Measurements from ENCODE around the gene RWDD1.
"Not testable (repeated sequence)": the region's sequence is repeated elsewhere in the genome, so short reads cannot be mapped to it uniquely, and the experiment has no call there.

RWDD1 gene

DNA sequence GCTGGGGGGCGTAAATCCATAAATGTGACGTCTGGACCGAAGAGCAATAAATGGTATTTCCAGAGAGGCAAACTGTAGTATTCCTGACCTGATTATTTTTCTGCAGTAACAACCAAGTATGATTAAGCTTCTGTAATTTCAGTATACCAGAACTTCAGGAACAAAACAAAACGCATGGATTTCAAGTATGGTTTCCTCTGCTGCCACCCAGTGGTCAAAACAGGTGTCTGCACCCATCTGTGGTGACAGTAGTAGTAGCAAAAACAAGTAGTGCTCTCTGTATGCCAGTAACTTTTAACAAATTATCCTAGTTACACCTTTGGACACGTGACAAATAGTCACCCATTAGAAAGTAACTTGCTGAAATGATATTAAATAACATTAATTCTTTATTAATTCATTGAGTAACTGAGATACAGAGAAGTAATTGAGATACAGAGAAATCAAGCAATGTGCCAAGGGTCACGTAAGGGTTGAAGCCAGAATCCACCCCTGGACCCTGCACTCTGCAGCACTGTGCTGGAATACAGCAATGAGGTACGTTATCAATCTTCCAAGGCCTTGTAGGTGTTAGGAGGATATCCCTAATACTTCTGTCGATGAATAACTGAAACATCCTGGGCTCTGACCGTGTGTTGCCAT lies 9.8 kb upstream of the RWDD1 start:
- DNase-seq = peak; percentile 4

DNA sequence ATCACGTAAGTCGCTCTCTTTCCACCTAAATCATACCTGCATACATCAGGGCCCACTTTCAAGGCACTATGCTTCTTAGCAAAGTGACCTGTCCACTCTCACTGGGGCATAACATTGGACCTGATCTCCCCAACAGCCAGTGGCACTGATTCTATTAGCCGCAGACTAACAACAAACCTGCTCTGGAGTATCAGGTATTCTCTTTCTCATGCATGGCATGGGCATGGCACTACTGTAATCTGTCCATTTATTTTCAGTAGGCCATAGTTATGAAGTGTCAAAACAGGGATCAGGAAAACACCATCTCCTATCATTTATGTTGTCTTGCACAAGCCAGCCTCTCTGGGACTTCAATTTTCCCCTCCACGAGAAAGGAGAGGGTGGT lies 9.3 kb upstream of the RWDD1 start:
- no peak for DNase-seq

DNA sequence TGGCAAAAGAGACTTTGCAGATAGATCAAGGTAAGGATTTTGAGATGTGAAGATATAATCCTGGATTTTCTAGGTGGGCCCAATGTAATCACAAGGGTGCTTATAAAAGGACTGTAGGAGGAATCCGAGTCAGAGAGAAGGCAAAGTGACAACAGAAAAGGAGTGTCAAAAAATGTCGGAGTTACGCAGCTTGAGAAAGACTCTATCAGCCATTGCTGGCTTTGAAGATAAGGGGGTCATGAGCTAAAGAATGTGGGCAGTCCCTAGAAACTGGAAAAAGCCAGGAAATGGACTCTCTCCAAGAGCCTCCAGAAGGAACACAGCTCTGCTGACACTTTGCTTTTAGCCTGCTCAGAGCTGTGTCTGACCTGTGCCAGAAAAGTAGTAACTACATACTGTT lies 8.7 kb upstream of the RWDD1 start:
- no peak for DNase-seq

DNA sequence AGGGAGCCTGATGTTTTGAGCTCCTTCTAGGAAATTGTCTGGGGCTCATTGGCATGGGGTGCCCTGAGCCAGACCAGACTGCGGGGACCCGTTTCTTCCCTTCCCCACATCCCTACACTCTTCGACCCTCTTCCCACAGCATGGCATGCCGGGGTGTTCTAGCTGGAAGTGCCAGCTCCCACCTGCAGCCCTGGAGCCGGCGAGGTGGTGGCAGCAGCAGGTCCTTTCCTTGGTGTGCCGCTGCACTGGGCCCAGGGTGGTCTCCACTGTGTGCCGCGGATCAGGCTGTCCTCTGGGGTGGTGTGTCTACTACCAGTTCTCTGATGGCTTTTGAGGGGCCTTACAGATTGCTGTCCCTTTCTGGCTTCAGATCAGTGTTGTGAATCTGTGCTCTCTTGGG lies 7.5 kb upstream of the RWDD1 start:
- no peak for DNase-seq

DNA sequence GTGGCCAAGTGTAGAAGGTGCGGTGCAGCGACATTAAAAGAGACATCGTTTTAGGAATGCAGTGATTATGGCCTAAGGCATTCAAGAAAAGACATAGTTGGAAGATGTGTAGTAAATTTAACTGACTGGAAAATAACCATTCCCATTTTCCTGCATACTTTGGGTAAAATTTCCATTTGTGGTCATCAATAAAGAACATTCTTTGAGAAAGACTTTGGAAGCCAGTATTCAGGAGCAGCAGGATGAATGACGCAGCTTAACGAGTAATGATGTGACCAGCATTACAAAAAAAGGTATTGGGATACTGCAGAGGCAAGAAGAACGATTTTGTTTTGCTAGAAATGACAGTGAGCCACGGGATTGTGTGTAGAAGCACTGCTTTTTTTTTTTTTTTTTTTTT lies 7.0 kb upstream of the RWDD1 start:
- no peak for DNase-seq

DNA sequence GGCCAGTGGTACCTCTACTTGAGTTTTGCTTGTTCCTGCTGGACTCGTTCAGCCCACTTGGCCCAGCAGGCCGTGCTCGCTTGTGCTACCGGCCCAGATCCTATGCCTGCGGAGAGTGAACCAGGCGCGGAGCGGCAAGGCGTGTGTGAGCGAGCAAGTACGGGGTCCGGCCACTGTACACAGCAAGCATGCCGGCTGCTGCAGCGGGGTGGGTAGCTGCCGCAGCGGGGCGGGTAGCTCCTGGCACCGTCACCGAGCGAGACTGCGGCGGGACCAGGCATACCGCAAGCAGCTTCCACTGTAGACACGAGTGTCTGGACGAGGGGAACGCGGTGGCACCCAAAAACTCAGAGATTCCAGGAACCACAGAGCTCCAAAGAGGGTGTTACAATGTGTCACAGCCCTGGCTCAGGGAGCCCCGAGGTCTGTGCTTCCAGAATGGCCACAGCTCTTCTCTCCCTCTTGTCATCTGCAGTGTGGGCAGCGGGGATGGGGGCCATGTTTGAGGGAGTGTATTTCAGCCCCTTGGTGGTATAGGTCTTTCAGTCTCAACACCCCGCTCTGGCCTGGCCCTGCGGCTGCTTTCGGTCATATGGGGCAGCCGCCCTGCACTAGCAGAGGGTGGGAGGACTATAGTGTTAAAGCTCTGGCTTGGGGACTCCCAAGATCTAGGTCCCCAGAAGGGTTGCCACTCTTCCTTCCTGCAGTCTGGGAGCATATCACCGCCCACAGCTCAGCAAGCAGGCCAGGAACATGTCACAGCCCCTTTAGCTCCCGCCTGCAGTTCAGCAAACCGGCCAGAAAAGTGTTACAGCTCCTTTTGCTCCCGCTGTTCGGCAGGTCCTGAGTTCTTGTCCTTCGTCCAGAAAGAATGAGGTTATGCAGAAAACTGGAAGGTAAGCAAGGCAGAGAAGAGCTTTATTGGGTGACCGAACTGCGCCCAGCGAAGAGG lies 6.1 kb upstream of the RWDD1 start:
- no peak for DNase-seq

DNA sequence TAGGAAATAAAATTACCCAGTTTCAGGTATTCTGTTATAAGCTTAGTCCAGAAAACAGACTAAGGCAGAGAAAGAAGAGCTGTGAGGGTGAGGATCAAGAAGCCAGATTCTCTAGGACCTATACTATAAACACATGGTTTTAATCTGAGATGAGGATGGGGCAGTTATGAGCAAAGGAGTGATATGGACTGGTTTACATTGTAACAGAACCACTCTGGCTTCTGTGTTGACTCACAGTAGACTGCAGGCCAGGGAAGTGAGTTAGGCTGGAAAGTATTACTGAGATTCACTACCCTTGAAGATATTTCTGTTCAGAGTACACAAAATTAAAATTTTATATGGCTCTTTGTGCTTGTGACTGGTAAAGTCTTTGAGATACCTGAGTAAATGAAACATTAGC lies 3.2 kb upstream of the RWDD1 start:
- DNase-seq = no peak

DNA sequence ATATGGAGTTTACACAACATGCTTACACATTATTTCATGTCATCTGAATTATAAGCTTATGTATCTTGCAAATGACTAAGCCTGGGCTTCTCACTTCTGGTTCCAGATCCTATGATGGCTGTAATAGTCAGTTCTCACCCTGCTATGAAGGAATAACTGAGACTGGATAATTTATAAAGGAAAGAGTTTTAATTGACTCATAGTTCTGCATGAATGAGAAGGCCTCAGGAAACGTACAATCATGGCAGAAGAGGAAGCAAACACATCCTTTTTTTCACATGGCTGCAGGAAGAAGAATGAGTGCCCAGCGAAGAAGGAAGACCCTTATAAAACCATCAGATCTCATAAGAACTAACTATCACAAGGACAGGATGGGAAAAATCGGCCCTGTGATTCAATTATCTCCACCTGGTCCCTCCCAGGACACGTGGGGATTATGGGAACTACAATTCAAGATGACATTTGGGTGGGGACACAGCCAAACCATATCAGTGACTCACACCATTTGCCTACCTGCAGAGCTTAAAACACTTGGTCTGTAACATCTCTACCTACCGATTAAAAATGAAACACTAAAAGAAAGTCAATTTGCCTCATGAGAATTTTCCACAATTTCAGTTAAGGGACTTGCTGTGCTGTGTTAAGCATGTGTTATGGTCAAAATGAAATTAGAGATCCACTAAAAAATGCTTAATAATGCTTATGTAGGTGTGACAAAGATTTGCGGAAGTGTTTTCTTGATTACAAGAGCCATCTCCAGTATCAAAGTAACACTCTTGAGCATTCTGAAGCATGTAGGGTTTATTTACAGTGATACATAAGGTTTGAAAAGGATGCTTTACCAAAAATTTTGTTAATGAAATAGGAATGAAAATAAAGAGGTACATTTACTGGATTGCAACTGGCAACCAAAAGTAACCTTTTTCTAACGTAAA lies 2.2 kb upstream of the RWDD1 start:
- DNase-seq = no peak

DNA sequence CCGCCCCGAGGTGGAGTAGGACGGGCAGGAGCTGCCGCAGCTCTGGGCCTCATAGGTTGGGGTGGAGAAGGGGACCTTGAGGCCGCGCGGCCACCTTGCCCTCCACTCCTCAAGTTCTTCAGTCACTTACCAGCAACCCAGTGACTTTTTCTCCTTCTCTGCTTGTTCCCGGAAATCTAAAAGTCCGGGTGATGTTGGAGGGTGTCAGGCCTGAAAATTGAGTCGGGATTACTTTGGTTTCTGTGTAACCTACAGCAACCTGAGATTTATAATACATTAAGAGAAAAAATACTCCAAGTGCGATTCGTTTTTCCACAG lies 338 bp downstream of the RWDD1 start:
- no peak for DNase-seq

DNA sequence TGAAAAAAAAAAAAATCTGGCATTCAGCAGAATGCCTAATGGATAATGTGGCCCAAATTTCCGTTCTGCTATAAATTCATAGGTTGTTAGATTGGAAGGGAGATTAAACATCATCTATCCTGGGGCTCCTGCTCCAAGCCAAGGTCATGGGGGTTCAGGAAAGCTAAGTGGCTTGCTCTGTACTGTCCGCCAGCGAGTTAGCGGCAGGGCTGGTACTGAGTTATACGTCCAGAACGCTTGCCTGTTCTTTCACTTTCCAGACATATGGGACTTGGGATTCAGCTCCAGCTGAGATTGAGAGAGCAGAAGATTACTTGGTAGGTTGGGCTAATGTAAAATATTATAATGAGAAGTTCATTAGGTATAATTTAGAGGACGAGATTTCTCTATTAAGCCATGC lies 858 bp downstream of the RWDD1 start:
- peak; percentile 31 for DNase-seq

DNA sequence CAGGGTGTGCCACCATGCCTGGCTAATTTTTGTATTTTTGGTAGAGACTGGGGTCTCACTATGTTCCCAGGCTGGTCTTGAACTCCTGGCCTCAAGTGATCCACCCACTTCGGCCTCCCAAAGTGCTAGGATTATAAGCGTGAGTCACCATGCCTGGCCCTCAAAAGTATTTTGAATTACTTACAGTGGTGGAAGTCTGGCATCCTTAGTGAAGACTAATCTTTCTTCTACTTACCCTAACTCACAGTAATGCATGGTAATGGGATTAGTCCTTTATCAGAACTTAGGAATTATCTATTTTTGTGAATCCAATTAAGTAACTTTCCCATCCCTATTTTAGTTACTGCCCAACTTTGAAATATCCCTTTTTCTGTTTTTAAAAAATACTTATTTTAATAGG lies 3.9 kb downstream of the RWDD1 start:
- DNase-seq = no peak

DNA sequence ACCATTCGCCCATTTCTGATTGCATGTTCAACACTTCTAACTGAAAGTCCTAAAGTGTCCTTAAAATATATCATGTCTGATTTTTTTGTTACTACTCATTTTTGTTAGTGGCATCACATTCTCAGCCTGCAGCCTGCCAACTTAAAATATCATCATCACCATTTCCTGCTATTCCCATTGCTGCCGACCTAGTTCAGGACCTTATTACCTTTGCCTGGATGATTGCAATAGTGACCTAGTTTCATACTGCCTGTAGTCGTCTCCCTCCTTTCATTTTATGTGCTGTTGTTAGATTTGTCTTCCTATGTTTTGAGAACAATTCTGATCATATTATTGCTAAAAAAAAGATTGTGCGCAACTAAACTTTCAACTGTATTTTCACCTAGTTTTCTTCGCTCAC lies 6.2 kb downstream of the RWDD1 start:
- DNase-seq = no peak

DNA sequence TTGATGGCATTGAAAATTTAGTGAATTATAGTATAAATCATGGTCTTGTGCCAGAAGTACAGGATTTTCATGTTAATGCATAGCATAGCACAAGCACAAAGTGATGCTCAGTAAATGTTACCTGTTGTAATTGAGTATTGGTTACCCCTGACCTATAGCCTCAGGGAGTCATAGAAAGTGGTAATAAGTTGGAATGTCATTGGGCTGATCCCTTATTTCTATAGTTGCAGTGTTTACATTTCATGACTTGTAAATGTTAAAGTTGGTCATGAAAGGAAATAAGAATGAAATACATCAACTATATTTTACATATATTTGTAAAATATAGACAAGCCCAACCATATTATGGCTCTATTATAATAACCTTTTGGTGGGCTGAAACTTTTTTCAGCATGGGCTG lies 7.0 kb downstream of the RWDD1 start:
- no peak for DNase-seq

DNA sequence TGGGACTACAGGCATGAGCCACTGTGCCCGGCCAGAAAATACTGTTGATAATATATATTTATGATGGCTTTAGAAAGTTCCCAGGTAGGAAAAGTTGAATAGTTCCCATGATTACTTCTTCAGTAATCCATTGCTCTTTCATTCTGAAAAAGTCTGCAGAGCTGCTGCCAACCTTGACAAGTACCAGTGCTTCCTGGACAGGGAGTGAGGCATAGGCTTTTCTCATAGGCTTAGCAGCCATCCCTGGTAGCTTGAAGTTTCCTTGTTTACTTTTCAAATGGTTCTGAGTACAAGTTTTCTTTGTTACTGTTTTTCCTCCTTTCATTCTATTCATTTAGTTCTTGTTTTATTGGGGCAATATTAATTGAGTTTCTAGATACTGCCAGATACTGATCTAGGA lies 7.8 kb downstream of the RWDD1 start:
- no peak for DNase-seq

DNA sequence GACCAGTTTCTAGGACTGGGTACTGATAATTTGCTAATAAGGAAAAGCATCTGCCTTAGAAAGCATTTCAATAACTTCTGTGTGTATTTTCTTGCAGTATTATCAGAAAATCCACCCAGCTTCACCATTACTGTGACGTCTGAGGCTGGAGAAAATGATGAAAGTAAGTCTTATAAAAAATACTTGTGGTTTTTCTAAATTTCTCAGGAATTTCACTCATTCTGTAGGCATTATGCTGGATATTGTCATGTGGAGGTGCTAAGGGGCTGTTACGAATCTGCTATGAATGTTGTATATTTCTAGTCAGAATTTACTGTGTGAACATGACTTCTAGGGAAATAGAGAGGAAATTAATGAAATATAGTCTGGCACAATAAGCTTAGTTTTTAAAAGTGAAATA lies 8.9 kb downstream of the RWDD1 start:
- no peak for DNase-seq

DNA sequence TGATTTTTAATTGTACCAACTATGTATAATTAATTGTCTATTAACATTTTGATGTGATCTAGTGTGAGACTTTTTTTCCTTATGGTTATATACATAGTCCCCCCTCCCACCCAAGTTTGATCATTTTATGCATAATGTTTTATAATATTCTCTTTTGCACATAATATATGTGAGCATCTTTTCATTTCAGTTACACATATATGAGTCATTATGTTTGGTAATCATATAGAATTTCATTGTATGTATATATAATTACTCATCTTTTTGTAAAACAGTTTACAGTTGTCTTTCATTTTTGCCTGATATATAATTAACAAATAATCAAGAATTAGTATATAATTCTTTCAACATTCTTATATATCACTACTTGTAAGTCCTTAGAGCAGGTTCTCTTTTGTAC lies 15.0 kb downstream of the RWDD1 start:
- DNase-seq = no peak

DNA sequence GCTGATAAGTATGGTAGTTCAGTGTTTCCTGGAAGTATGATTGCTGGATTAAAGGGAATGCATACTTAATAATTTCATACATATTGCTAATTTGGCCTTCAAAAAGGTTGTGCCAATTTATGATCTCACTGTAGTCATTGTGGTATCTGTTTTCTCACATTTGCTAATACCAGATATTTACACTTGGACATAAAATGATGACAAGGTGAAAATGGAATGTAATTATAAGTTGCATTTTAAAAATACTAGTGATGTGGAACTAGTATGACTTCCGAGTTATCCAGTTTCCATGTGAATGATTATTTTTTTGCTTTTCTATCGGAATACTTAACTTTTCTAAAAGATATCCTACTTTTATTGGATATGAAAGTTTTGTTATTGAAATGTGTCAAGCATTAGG lies 15.4 kb downstream of the RWDD1 start:
- no peak for DNase-seq

DNA sequence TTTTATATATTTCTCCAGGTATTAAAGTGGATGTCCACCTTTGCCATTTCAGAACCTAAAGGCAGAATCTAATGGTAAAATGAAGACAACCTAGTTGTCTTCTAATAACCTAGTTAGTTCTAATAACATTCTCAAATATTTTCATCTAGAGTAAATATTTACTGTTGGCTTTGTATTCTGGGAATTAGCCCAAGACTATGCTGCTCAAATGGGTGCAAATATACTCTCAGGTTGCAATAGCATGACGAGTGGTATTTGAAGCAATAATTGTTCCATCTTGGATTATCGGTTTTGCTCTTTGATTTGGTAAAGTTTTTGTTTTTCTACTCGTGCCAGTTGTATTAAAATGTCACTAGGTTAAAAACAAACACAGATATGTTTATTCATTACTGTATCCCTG lies 23.9 kb downstream of the RWDD1 start:
- DNase-seq = no peak

DNA sequence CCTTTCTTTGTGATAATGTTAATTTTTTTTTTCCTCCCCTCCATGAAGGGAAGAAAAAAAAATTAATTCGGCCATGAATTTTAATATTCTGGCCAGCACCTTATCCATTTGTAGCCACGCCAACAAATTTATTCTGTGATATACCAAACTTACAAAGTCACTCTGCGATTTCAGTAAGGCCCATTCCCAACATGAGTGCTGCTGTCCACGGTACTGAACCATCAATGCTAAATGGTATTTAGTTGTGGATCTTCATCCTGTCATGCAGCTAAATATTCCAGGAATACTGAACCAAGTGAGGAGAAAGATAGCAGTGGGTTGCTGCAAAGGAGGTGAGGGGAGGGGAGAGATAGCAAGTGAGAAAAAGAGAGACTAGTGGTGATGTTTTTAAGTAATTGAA lies 25.5 kb downstream of the RWDD1 start:
- no peak for DNase-seq

DNA sequence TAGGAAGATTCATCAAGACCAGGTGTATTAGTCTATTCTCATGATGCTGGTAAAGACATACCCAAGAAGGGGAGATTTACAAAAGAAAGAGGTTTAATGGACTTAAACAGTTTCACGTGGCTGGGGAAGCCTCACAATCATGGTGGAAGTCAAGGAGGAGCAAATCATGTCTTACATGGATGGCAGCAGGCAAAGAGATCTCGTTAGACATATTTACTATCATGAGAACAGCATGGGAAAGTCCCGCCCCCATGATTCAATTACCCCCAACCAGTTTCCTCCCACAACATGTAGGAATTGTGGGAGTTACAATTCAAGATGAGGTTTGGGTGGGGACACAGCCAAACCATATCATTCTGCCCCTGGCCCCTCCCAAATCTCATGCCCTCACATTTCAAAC lies 32.6 kb downstream of the RWDD1 start:
- not testable (repeated sequence) for DNase-seq

DNA sequence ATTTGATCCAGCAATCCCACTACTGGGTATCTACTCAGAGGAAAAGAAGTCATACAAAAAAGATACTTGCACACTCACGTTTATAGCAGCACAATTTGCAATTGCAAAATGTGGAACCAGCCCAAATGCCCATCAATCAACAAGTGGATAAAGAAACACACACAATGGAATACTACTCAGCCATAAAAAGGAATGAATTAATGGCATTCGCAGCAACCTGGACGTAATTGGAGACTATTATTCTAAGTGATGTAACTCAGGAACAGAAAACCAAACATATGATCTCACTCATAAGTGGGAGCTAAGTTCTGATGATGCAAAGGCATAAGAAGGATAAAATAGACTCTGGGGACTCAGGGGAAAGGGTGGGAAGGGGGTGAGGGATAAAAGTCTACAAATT lies 33.6 kb downstream of the RWDD1 start:
- not testable (repeated sequence) for DNase-seq

DNA sequence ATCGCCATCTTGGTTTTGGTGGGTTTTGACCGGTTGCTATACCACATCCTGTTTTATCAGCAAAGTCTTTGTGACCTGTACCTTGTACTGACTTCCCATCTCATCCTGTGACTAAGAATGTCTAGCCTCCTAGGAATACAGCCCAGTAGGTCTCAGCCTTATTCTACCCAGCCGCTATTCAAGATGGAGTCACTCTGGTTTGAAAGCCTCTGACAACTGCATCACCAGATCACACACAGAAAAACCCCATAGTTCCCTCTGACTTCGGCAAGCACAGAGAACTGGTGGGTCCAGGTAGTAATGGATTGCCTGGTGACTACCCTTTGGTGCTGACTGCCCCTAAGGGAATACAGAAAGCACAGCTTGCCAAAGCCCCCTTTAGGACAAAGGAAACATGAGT lies 34.6 kb downstream of the RWDD1 start:
- no peak for DNase-seq

DNA sequence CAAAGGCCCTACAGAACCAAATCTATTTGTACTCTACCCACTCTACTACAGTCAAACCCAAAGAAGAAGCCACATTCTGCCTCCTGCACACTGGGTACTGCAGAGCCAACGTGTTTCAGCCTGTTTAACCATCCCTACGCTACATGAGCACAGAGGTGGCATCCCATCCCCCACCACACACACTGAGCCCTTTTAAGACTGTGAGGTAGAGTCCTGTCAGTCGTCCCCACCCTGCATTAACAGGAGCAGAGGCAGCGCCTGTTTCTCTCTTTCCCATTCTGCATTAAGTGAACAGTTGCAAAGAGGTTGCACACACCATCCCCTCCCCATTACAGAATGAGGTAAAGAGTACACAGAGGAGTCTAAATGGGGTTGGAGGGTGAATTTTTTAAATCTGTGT lies 39.8 kb downstream of the RWDD1 start:
- DNase-seq = no peak

Measured in NCI-H524 treated with DMSO at 0.1 percent for 48 hours (cell line).